Uterus (tissue), 2 donors: ENCODE measurements around the gene NCAPG.

Source experiments
- POLR2A ChIP-seq, 2 donors: fragments of 450-650 bp; IDR thresholded peaks; one replicate each; pipeline ENCODE4 v1.6.1; 2016; ENCODE audit warnings: antibody characterized with exemption in 2 of 2, mild to moderate bottlenecking in 1 of 2, moderate library complexity in 1 of 2
- TF ChIP-seq, protein P1 (sequence below), 4 experiments: fragments of 200-600 bp in 2 of 4; fragments of 450-650 bp in 2 of 4; sonication (generic) in 2 of 4; IDR thresholded peaks; one replicate each; pipeline ENCODE4 v1.5.1; 2016 to 2019; ENCODE audit warnings: antibody characterized with exemption in 4 of 4, mild to moderate bottlenecking in 2 of 4, moderate library complexity in 1 of 4

DNA sequence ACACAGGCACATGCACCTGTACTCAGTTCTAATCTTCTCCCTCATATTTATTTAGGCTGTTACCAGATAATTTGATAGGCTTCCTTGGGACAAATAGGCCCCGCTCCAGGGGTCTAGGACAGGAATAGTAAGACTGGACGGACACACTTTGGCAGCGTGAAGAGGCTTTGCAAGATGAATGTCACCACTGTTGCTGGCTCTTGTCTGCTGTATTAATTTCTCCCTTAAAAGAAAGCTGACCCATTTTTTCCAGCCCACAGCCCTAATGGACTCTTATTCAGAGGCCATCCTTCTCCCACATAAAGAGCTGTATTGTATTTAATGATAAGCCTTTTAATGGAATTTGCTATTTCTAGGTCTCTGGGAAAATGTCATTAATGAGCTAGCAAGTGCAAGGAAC is 47.4 kb upstream of the NCAPG start:
- TF ChIP-seq, protein P1, sequence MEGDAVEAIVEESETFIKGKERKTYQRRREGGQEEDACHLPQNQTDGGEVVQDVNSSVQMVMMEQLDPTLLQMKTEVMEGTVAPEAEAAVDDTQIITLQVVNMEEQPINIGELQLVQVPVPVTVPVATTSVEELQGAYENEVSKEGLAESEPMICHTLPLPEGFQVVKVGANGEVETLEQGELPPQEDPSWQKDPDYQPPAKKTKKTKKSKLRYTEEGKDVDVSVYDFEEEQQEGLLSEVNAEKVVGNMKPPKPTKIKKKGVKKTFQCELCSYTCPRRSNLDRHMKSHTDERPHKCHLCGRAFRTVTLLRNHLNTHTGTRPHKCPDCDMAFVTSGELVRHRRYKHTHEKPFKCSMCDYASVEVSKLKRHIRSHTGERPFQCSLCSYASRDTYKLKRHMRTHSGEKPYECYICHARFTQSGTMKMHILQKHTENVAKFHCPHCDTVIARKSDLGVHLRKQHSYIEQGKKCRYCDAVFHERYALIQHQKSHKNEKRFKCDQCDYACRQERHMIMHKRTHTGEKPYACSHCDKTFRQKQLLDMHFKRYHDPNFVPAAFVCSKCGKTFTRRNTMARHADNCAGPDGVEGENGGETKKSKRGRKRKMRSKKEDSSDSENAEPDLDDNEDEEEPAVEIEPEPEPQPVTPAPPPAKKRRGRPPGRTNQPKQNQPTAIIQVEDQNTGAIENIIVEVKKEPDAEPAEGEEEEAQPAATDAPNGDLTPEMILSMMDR (IDR thresholded peaks at IDR 0.05), result no peak
- TF ChIP-seq POLR2A (IDR thresholded peaks at IDR 0.05), result no peak
